ENCODE results near the gene GP9.
"Not testable (repeated sequence)": the region's sequence is repeated elsewhere in the genome, so short reads cannot be mapped to it uniquely, and the experiment has no call there.

DNA sequence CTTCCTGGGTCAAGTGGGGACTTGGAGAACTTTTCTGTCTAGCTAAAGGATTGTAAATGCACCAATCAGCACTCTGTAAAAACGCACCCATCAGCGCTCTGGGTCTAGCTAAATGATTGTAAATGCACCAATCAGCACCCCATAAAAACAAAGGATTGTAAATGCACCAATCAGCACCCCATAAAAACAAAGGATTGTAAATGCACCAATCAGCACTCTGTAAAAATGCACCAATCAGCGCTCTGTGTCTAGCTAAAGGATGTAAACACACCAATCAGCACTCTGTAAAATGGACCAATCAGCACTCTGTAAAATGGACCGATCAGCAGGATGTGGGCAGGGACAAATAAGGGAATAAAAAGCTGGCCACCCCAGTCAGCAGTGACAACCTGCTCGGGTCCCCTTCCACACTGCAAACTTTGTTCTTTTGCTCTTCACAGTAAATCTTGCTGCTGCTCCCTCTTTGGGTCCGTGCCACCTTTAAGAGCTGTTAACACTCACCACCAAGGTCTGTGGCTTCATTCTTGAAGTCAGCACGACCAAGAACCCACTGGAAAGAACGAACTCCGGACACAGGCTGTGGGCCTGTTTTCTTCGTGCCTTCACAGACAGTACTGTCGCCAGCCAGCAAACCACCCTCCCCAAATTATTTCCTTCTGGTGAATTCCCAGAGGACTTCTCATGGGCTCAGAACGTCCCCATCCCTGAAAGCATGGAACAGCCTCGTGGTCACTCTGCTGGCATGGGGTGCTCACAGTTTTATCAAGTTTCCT lies 8.9 kb downstream of the GP9 start:
- TF ChIP-seq POLR2AphosphoS5 (IDR thresholded peaks at IDR 0.05; ENCODE audit: low read depth, low read length); POLR2A (IDR thresholded peaks at IDR 0.05; ENCODE audit: low read depth, low read length); PAX5 (IDR thresholded peaks at IDR 0.05; ENCODE audit: insufficient read depth, low read length, severe bottlenecking); TAF1 (IDR thresholded peaks at IDR 0.05; ENCODE audit: low read depth, low read length): not testable (repeated sequence)

Data from GM12891 (cell line).